ENCODE results near the gene ZFAND3.

ZFAND3 gene

GRCh38 chr6:38168126-38168525, 348.6 kb downstream of the ZFAND3 start:
- TF ChIP-seq, protein P1, sequence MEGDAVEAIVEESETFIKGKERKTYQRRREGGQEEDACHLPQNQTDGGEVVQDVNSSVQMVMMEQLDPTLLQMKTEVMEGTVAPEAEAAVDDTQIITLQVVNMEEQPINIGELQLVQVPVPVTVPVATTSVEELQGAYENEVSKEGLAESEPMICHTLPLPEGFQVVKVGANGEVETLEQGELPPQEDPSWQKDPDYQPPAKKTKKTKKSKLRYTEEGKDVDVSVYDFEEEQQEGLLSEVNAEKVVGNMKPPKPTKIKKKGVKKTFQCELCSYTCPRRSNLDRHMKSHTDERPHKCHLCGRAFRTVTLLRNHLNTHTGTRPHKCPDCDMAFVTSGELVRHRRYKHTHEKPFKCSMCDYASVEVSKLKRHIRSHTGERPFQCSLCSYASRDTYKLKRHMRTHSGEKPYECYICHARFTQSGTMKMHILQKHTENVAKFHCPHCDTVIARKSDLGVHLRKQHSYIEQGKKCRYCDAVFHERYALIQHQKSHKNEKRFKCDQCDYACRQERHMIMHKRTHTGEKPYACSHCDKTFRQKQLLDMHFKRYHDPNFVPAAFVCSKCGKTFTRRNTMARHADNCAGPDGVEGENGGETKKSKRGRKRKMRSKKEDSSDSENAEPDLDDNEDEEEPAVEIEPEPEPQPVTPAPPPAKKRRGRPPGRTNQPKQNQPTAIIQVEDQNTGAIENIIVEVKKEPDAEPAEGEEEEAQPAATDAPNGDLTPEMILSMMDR (IDR thresholded peaks at IDR 0.05): no peak
- Histone ChIP-seq H3K4me3 (no peak overlapping the region), H3K27ac (no peak overlapping the region)
- DNase-seq (ENCODE audit: low spot score): no peak

- Histone ChIP-seq H3K27ac (no peak overlapping the region), H3K4me3 (no peak overlapping the region)
- TF ChIP-seq, protein P1 (IDR thresholded peaks at IDR 0.05): no peak
- no peak for DNase-seq (ENCODE audit: low spot score)
These were observed 349.2 kb downstream of the ZFAND3 start for GRCh38 chr6:38168699-38169098.

DNA sequence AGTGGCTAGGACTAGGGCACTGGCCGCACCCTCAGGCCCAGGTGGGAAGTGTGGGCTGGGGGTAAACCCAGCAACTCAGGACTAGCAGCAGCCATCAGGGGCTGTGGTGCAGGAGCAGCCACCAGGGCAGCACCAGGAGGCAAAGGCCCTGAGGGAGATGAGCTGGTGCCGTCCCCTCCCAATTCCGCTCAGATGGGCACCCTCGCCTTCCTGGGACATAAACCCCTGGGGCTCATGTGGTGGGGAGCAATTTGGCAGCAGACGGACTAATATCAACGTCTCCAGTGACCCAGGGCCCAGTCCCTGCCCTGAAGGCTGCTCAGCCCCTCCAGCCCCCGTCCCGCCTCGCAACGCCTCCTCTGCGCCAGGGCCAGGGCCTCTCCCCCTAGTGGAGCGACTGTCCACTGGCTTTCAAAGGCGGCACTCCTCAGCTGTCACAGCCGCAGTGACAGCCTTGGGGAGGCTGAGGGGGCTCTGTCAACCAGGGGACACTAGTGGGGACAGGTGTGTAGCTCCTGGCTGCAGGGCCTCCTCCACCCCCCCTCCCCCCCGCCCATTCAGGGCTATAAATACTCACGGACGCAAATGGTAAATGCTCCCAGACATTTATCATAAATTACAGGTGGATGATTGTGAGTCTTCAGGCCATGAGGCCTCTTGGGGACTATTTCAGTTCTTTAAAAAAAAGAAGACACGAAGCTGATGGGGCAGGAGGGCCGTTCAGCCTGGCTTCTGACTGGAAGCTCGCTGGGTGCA, 349.9 kb downstream of the ZFAND3 start:
- TF ChIP-seq, protein P1 (IDR thresholded peaks at IDR 0.05): no peak
- DNase-seq (ENCODE audit: low spot score): no peak
- no peak overlapping the region for H3K27ac ChIP-seq

GRCh38 chr6:38169977-38170526, 350.5 kb downstream of the ZFAND3 start:
- Histone ChIP-seq H3K27ac (no peak overlapping the region), H3K4me3 (no peak overlapping the region)
- no peak for DNase-seq (ENCODE audit: low spot score)
- TF ChIP-seq, protein P1 (IDR thresholded peaks at IDR 0.05): no peak

More for the DNA sequence above, 349.9 kb downstream of the ZFAND3 start:
- no peak overlapping the region for H3K4me3 ChIP-seq

- no peak for DNase-seq (ENCODE audit: low spot score)
- TF ChIP-seq, protein P1 (IDR thresholded peaks at IDR 0.05): no peak
- Histone ChIP-seq H3K27ac (no peak overlapping the region), H3K4me3 (no peak overlapping the region)
These were observed 351.3 kb downstream of the ZFAND3 start for GRCh38 chr6:38170666-38171355.

- H3K27ac ChIP-seq: no peak overlapping the region
- TF ChIP-seq, protein P1 (IDR thresholded peaks at IDR 0.05): no peak
- no peak overlapping the region for H3K4me3 ChIP-seq
- DNase-seq (ENCODE audit: low spot score): no peak
These were observed 352.6 kb downstream of the ZFAND3 start for GRCh38 chr6:38171997-38172738.
